T-helper 2 cell treated with Interferon-gamma antibody and Interleukin-4, amounts not matched to agents 100 ng/mL and 5 ng/mL, for 36 hours (primary cell): ENCODE results near the gene AQP12B. TPM values are rescaled to one million over a fixed set of nuclear protein-coding genes. Genes with fewer than 3 reads are reported as not detected.

Source experiments
- intact Hi-C: fragments of 100-400 bp; cut with micrococcal nuclease; formaldehyde crosslinking; loops from one replicate; pipeline ENCODE4 v1.15.1; 2023
- total RNA-seq: library from RNA; stranded (reverse); gene quantifications from 2 replicates; pipeline ENCODE4 v1.2.3, GENCODE V29; 2022

AQP12B gene
- total RNA-seq, 1 donor from 2014 or later: not detected

GRCh38 chr2:240648650-240649275, 33.9 kb downstream of the AQP12B start:
- intact Hi-C loops: no loop called here

- intact Hi-C loops: no loop called here
Observed at GRCh38 chr2:240648155-240648649, 34.5 kb downstream of the AQP12B start.

GRCh38 chr2:240647503-240648154, 35.1 kb downstream of the AQP12B start:
- intact Hi-C loops: no loop called here

DNA sequence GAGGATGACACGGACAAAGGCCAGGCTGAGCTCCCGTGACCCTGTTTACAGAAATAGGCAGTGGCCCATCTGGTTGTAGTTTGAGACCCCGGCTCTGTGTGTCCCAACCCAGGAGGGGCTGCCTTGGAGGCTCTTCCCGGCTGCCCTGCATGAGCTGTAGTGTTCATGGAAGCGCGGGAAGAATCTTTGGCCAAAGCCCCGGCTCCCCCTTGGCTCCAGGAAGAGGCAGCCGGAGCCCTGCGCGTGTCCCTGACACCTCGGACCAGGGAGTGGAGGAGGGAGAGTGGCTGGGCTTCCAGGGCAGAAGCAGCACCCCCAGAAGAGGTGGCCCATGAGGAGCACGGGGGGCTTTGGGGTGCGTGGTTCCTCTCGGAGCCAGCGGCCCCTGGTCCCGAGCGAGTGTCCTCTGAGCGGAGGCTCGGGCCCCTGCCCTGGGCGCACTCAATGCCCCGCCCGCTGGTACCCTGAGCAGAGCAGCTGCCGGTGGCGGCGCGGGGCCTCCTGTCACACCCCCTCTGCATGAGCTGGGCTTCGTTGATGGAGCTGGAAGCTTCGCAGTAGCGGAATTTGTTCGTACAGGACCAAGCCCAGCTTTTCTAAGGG, 35.7 kb downstream of the AQP12B start:
- intact Hi-C loops: no loop called here

DNA sequence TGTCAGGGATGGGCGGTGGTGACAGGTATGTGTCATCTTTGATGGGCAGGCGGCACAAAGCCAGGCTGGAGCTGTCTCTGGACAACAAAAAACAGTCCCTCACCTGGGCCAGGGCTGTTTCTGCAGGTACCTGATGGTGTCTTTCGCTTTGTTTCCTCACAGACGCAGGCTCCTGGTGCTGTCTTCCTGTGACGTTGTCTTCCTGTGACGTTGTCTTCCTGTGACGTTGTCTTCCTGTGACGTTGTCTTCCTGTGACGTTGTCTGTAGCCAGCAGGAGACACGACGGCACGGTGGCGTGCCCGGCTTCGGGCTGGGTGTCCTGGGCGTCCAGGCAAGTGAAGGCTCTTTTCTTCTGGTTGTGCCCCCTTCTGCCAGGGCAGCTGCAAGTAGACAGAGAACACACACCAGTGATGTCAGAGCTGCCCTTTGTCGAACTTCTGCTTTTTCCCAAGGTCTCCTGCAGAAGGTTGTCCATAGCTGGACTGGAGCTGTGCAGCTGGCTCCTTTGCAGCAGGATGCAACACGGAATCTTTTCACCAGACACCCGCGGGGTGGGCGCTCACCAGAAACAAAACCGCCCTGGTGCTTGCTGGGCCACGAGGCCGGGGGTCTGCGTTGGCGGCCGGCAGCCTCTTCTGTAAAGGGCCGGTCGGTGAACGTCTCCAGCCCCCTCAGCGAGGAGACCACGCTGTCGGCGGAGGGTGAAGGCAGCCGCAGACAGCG, 36.3 kb downstream of the AQP12B start:
- intact Hi-C loops: no loop called here

DNA sequence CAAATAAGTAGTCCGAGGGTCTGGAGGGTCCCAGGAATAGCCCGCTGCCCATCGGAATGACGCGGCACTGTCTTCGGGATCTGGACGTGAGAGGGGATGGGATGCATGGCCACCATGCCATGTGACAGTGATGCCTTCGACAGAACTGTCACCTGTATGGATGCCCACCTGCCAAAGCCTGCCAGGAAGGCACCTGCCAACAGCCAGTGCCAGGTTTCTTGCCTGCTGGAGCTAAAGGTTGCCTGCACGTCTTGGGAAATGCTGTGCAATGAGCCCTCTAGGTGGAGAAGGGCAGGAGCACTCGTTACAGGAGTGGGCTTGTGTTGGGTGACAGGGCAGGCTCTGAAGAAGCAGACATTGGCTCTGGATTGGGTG, 36.9 kb downstream of the AQP12B start:
- intact Hi-C loops: no loop called here

DNA sequence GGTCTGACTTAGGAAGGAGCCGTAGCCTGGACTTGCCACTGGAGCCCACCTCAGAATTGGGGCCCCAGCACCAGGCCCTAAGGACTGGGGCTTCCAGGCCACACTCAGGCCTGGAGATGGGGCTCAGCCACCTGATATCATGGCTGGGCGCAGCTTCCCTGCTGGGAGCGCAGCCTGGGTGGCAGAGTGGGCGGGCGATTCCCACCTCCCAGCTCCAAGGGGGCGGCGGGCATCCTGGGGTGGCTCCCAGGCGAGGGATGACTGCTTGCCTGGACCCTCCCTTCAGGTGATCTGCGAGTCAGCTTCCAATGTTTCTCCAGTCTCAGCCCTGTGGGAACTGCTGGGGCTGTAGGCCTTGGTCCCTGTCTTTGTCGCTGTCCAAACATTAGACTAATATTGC, 37.3 kb downstream of the AQP12B start:
- intact Hi-C loops: no loop called here

- intact Hi-C loops: no loop called here
Observed at GRCh38 chr2:240644859-240645301, 37.8 kb downstream of the AQP12B start.

DNA sequence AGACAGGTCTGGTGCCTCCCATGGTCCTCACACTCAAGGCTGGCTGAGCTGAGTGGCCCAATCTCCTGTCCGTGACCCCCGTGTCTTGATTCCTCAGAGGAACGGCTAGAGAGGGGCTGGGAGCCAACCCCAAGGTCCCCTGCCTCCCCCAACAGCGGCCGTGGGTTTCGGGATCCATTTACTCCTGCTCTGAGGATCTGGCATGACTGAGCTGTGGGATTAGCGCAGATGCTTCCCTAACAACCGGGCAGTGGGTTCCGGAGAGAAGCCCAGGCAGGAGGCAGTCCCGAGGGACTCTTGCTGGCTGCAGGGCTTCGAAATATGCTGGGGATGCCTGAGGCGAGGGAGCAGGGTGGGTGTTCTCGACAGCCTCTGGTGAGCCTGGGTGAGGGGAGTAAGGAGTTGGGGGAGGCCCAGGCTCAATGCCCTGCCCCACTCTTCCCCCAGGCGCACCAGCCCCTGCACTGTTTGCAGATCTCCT, 38.5 kb downstream of the AQP12B start:
- intact Hi-C loops: no loop called here

- intact Hi-C loops: no loop called here
Observed at GRCh38 chr2:240643811-240644150, 38.9 kb downstream of the AQP12B start.

GRCh38 chr2:240643093-240643810, 39.4 kb downstream of the AQP12B start:
- intact Hi-C loops: no loop called here

- intact Hi-C loops: no loop called here
Observed at GRCh38 chr2:240642806-240643092, 39.9 kb downstream of the AQP12B start.

- intact Hi-C loops: no loop called here
Observed at GRCh38 chr2:240642061-240642805, 40.5 kb downstream of the AQP12B start.

- intact Hi-C loops: no loop called here
Observed at GRCh38 chr2:240640939-240641338, 41.7 kb downstream of the AQP12B start.

- intact Hi-C loops: no loop called here
Observed at GRCh38 chr2:240639566-240639965, 43.1 kb downstream of the AQP12B start.

- intact Hi-C loops: no loop called here
Observed at GRCh38 chr2:240638512-240639160, 44.0 kb downstream of the AQP12B start.

GRCh38 chr2:240637901-240638345, 44.8 kb downstream of the AQP12B start:
- intact Hi-C loops: no loop called here

DNA sequence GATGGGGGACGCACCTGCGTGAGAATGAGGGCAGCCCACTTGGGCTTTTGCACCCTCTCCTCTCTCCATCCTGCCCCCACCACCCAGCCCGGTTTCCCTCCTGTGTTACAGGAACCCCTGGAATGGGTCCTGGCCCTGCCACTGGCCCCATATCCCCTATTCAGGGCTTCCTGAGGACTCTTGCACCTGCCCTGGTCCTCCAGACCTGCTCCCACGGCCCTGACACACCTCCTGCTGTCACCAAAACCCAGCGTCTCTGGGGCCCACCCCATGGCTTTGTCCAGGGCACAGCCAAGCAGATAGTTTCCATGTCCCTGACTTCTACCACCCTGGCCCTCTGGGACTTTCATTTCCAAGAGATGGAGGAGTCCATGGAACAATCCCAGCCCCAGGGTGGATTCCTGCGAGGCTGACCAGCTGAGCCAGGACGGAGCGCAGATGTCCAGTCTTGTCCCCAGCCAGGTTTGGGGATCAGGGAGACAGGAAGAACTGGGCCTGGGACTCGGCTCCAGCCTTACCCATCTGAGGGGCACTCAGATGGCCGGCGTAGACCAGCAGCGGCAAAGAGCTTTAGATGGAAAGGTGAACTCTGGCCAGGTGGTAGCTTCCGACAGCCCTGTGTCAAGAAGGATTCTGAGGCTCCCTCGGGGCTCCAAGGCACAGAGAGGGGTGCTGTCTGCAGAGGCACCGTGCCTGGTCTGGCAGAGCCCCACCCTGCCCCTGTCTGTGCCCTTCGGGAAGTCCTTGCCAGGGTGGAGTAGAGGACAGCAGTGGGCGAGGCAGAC, 45.4 kb downstream of the AQP12B start:
- intact Hi-C loops: no loop called here

GRCh38 chr2:240636563-240637115, 46.0 kb downstream of the AQP12B start:
- intact Hi-C loops: no loop called here
